Activated CD4-positive, alpha-beta T cell treated with anti-CD3 and anti-CD28 coated beads for 36 hours (primary cell): ENCODE results near the gene ABHD1. TPM values are rescaled to one million over a fixed set of nuclear protein-coding genes. Genes with fewer than 3 reads are reported as not detected.

Experiments
- ATAC-seq: fragments of 200-7000 bp; cut with Tn5 transposase; one replicate; pipeline ENCODE4 v1.10.0; 2021; ENCODE audit warnings: mild to moderate bottlenecking, moderate library complexity
- CTCF ChIA-PET: fragments of 350-600 bp; sonication (Branson Sonifier 250); formaldehyde crosslinking; loops from one replicate; lab custom pipeline; 2021; ENCODE audit warnings: antibody characterized with exemption; lab: Charles Lee
- POLR2A ChIA-PET: fragments of 350-600 bp; sonication (Branson Sonifier 250); formaldehyde crosslinking; loops from one replicate; lab custom pipeline; 2021; ENCODE audit warnings: antibody characterized with exemption, inconsistent platforms; lab: Charles Lee
- DNase-seq: peaks from one replicate; pipeline ENCODE4 v3.0.0-alpha.2; 2020
- H3K27ac Mint-ChIP-seq: one replicate; pipeline ENCODE4 v1.8.0; 2021; ENCODE audit warnings: mixed read lengths
- H3K27me3 Mint-ChIP-seq: one replicate; pipeline ENCODE4 v1.8.0; 2021; ENCODE audit warnings: mixed read lengths
- H3K36me3 Mint-ChIP-seq: one replicate; pipeline ENCODE4 v1.8.0; 2021; ENCODE audit warnings: low read depth, mixed read lengths
- H3K4me1 Mint-ChIP-seq: one replicate; pipeline ENCODE4 v1.8.0; 2021; ENCODE audit warnings: mixed read lengths
- H3K4me3 Mint-ChIP-seq: one replicate; pipeline ENCODE4 v1.8.0; 2021; ENCODE audit warnings: mild to moderate bottlenecking, moderate library complexity, mixed read lengths
- H3K9me3 Mint-ChIP-seq: one replicate; pipeline ENCODE4 v1.8.0; 2021; ENCODE audit warnings: low read depth, mixed read lengths
- intact Hi-C, 2 experiments: fragments of 100-400 bp; cut with DNase I in 1 of 2; cut with micrococcal nuclease in 1 of 2; formaldehyde crosslinking; loops; one replicate each; pipeline versions ENCODE4 v1.14.2 to v1.15.1; 2022 to 2024; cut with DNase I, micrococcal nuclease
- total RNA-seq, 2 experiments: library from RNA; stranded (reverse); gene quantifications; one replicate each; pipeline ENCODE4 v1.2.3, GENCODE V29; 2021

ABHD1 gene
- total RNA-seq, 2 experiments from 2014 or later, result 0.39 to 0.65 TPM

- no peaks in the 10 kb centered on the region for H3K4me1 Mint-ChIP-seq
- no peak for DNase-seq
- intact Hi-C loops, result no loop called here
- H3K4me3 Mint-ChIP-seq, result no peak overlapping the region
- no peaks in the 10 kb centered on the region for H3K9me3 Mint-ChIP-seq
- POLR2A ChIA-PET, result interaction anchor here (0.6 kb wide), 1 partner anchor 38 kb away, joined by 3 read pairs; no protein-coding TSS in a partner anchor
- H3K27ac Mint-ChIP-seq, result no peak overlapping the region
- CTCF ChIA-PET, result interaction anchor here (0.9 to 1.2 kb wide), 2 partner anchors 12 to 185 kb away, joined by 3 to 4 read pairs; no protein-coding TSS in a partner anchor
- H3K36me3 Mint-ChIP-seq, result no peaks in the 10 kb centered on the region
- no peak for ATAC-seq
- no peaks in the 10 kb centered on the region for H3K27me3 Mint-ChIP-seq
Measured at GRCh38 chr2:27154488-27154887, 30.9 kb downstream of the ABHD1 start.

- ChIA-PET CTCF (interaction anchor here (0.9 to 1.2 kb wide), 2 partner anchors 11 to 186 kb away, joined by 3 to 4 read pairs; no protein-coding TSS in a partner anchor), POLR2A (no interaction called here)
- Mint-ChIP-seq H3K27me3 (no peaks in the 10 kb centered on the region), H3K4me3 (no peak overlapping the region), H3K36me3 (no peaks in the 10 kb centered on the region), H3K9me3 (no peaks in the 10 kb centered on the region), H3K4me1 (no peaks in the 10 kb centered on the region), H3K27ac (no peak overlapping the region)
- DNase-seq, result no peak
- intact Hi-C loops, result no loop called here
- ATAC-seq, result no peak
Measured at GRCh38 chr2:27155069-27155520, 31.5 kb downstream of the ABHD1 start.

GRCh38 chr2:27158468-27158867 is 34.9 kb downstream of the ABHD1 start:
- Mint-ChIP-seq H3K4me1 (no peaks in the 10 kb centered on the region), H3K4me3 (no peak overlapping the region), H3K27ac (no peak overlapping the region), H3K36me3 (no peaks in the 10 kb centered on the region), H3K27me3 (no peaks in the 10 kb centered on the region), H3K9me3 (no peaks in the 10 kb centered on the region)
- ChIA-PET POLR2A (interaction anchor here (0.6 kb wide), 1 partner anchor 103 kb away, joined by 3 read pairs; no protein-coding TSS in a partner anchor), CTCF (interaction anchor here (1.2 to 1.4 kb wide), 2 partner anchors 11 to 25 kb away, joined by 4 read pairs; no protein-coding TSS in a partner anchor)
- ATAC-seq (no peak), DNase-seq (no peak)
- intact Hi-C loops, result no loop called here

- DNase-seq (no peak), ATAC-seq (no peak)
- ChIA-PET CTCF (interaction anchor here (0.6 to 1.4 kb wide), 4 partner anchors 11 to 522 kb away, joined by 3 to 4 read pairs (median 4); no protein-coding TSS in a partner anchor), POLR2A (no interaction called here)
- Mint-ChIP-seq H3K36me3 (no peaks in the 10 kb centered on the region), H3K9me3 (no peaks in the 10 kb centered on the region), H3K4me3 (no peak overlapping the region), H3K4me1 (no peaks in the 10 kb centered on the region), H3K27ac (no peak overlapping the region), H3K27me3 (no peaks in the 10 kb centered on the region)
- intact Hi-C loops, result no loop called here
Measured at GRCh38 chr2:27159271-27159670, 35.7 kb downstream of the ABHD1 start.

- POLR2A ChIA-PET, result no interaction called here
- H3K36me3 Mint-ChIP-seq, result no peaks in the 10 kb centered on the region
- intact Hi-C loops, result no loop called here
Measured at GRCh38 chr2:27160191-27160590, 36.6 kb downstream of the ABHD1 start.

GRCh38 chr2:27162151-27163121 is 38.8 kb downstream of the ABHD1 start:
- DNase-seq, result no peak
- CTCF ChIA-PET, result interaction anchor here (0.8 kb wide), 1 partner anchor 53 kb away, joined by 4 read pairs; no protein-coding TSS in a partner anchor
- H3K36me3 Mint-ChIP-seq, result no peaks in the 10 kb centered on the region
- no peak for ATAC-seq
- H3K4me3 Mint-ChIP-seq, result no peak overlapping the region
- intact Hi-C loops, result no loop called here
- POLR2A ChIA-PET, result no interaction called here
- H3K9me3 Mint-ChIP-seq, result no peaks in the 10 kb centered on the region
- peaks cover 2% of the 10 kb centered on the region for H3K4me1 Mint-ChIP-seq
- no peaks in the 10 kb centered on the region for H3K27me3 Mint-ChIP-seq
- no peak overlapping the region for H3K27ac Mint-ChIP-seq

More at GRCh38 chr2:27160191-27160590, 36.6 kb downstream of the ABHD1 start:
- no peak overlapping the region for H3K27ac Mint-ChIP-seq
- H3K9me3 Mint-ChIP-seq, result no peaks in the 10 kb centered on the region
- ATAC-seq, result no peak
- H3K4me3 Mint-ChIP-seq, result no peak overlapping the region
- H3K4me1 Mint-ChIP-seq, result no peaks in the 10 kb centered on the region
- H3K27me3 Mint-ChIP-seq, result no peaks in the 10 kb centered on the region
- CTCF ChIA-PET, result interaction anchor here (1.1 kb wide), 1 partner anchor 141 kb away, joined by 3 read pairs; no protein-coding TSS in a partner anchor
- no peak for DNase-seq

- intact Hi-C loops, result loop anchor here in 1 of 2 experiments (5.0 kb wide), 1 partner anchor 203 kb away; no protein-coding TSS in a partner anchor
- ChIA-PET CTCF (interaction anchor here (0.9 to 1.9 kb wide), 4 partner anchors 10 to 26 kb away, joined by 3 to 6 read pairs (median 4); no protein-coding TSS in a partner anchor), POLR2A (interaction anchor here (0.6 kb wide), 1 partner anchor 54 kb away, joined by 3 read pairs; no protein-coding TSS in a partner anchor)
- ATAC-seq, result no peak
- DNase-seq, result no peak
- no peaks in the 10 kb centered on the region for H3K36me3 Mint-ChIP-seq
- H3K27ac Mint-ChIP-seq, result no peak overlapping the region
- peaks cover 2% of the 10 kb centered on the region for H3K4me1 Mint-ChIP-seq
- H3K4me3 Mint-ChIP-seq, result no peak overlapping the region
- peaks cover 1% of the 10 kb centered on the region for H3K27me3 Mint-ChIP-seq
- H3K9me3 Mint-ChIP-seq, result no peaks in the 10 kb centered on the region
Measured at GRCh38 chr2:27164960-27165763, 41.5 kb downstream of the ABHD1 start.

GRCh38 chr2:27170581-27171337 is 47.1 kb downstream of the ABHD1 start:
- no peaks in the 10 kb centered on the region for H3K9me3 Mint-ChIP-seq
- intact Hi-C loops, result no loop called here
- POLR2A ChIA-PET, result no interaction called here

GRCh38 chr2:27171351-27171848 is 47.8 kb downstream of the ABHD1 start:
- POLR2A ChIA-PET, result interaction anchor here (0.6 kb wide), 1 partner anchor 100 kb away, joined by 4 read pairs; the partner anchor contains the start of gene OST4
- DNase-seq (no peak), ATAC-seq (no peak)
- Mint-ChIP-seq H3K4me3 (no peak overlapping the region), H3K27ac (no peak overlapping the region), H3K36me3 (no peaks in the 10 kb centered on the region), H3K9me3 (no peaks in the 10 kb centered on the region), H3K4me1 (peaks cover 2% of the 10 kb centered on the region), H3K27me3 (peaks cover 5% of the 10 kb centered on the region)
- CTCF ChIA-PET, result interaction anchor here (0.7 to 1.4 kb wide), 4 partner anchors 15 to 234 kb away, joined by 3 to 8 read pairs (median 4); no protein-coding TSS in a partner anchor
- intact Hi-C loops, result no loop called here

More at GRCh38 chr2:27170581-27171337, 47.1 kb downstream of the ABHD1 start:
- H3K27me3 Mint-ChIP-seq, result peaks cover 5% of the 10 kb centered on the region
- peaks cover 2% of the 10 kb centered on the region for H3K4me1 Mint-ChIP-seq
- no peak overlapping the region for H3K27ac Mint-ChIP-seq
- H3K36me3 Mint-ChIP-seq, result no peaks in the 10 kb centered on the region
- CTCF ChIA-PET, result interaction anchor here (0.7 to 1.6 kb wide), 15 partner anchors 8 to 234 kb away, joined by 3 to 10 read pairs (median 4); no protein-coding TSS in a partner anchor
- H3K4me3 Mint-ChIP-seq, result no peak overlapping the region
- ATAC-seq (no peak), DNase-seq (no peak)

- ATAC-seq (no peak), DNase-seq (no peak)
- Mint-ChIP-seq H3K36me3 (no peaks in the 10 kb centered on the region), H3K4me3 (no peak overlapping the region), H3K4me1 (no peaks in the 10 kb centered on the region), H3K27ac (no peak overlapping the region), H3K27me3 (peaks cover 12% of the 10 kb centered on the region), H3K9me3 (no peaks in the 10 kb centered on the region)
- intact Hi-C loops, result no loop called here
- POLR2A ChIA-PET, result no interaction called here
- CTCF ChIA-PET, result interaction anchor here (0.7 kb wide), 1 partner anchor 10 kb away, joined by 6 read pairs; no protein-coding TSS in a partner anchor
Measured at GRCh38 chr2:27174638-27175037, 51.0 kb downstream of the ABHD1 start.
